Fibroblast of lung (primary cell): Measurements from ENCODE around the gene WFIKKN1.

Experiments
- EZH2 ChIP-seq: IDR thresholded peaks from 2 replicates; pipeline ENCODE4 v1.5.1; 2012; ENCODE audit warnings: low read length, control low read depth, mild to moderate bottlenecking; ENCODE audit errors: missing control alignments
- TF ChIP-seq, protein P1 (sequence below), 2 donors: IDR thresholded peaks in 1 of 2; conservative IDR thresholded peaks in 1 of 2; 1 replicate in 1 of 2; 2 replicates in 1 of 2; pipeline ENCODE4 v1.5.1; 2011 to 2012; ENCODE audit warnings: low read length in 2 of 2, control low read depth in 1 of 2, inconsistent platforms in 1 of 2, low read depth in 1 of 2, mild to moderate bottlenecking in 1 of 2

DNA sequence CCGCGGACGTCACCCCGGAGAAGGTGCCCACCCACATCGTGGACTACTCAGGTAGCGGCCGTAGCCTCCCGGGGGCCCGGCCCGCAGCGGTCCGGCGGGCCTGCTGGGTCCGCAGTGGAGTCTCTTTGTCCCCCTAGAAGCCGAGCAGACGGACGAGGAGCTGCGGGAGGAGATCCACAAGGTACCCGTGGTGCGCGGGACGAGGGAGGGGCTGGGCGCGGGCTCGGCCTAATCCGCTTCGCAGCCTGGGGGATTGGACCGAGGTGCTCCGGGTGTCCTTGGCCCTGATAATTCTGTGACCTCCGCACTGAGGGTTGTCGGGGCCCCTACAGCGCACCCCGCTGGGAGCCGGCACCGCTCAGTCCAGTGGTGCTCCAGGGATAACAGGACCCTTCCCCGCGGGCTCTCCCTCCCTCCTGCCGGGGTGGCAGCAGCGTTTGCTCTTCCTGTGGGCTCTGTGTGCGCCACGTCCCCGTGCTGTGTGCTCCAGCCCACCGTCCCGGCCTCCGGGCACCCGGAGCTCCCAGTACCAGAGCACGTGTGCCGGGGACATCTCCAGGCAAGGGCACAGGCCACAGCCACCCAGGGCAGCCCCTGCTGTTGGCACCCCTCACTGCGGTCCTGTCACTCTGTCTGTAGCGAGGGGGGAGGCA is 37.9 kb downstream of the WFIKKN1 start:
- TF ChIP-seq, protein P1, sequence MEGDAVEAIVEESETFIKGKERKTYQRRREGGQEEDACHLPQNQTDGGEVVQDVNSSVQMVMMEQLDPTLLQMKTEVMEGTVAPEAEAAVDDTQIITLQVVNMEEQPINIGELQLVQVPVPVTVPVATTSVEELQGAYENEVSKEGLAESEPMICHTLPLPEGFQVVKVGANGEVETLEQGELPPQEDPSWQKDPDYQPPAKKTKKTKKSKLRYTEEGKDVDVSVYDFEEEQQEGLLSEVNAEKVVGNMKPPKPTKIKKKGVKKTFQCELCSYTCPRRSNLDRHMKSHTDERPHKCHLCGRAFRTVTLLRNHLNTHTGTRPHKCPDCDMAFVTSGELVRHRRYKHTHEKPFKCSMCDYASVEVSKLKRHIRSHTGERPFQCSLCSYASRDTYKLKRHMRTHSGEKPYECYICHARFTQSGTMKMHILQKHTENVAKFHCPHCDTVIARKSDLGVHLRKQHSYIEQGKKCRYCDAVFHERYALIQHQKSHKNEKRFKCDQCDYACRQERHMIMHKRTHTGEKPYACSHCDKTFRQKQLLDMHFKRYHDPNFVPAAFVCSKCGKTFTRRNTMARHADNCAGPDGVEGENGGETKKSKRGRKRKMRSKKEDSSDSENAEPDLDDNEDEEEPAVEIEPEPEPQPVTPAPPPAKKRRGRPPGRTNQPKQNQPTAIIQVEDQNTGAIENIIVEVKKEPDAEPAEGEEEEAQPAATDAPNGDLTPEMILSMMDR (conservative IDR thresholded peaks at IDR 0.05 in 1 of 2, IDR thresholded peaks at IDR 0.05 in 1 of 2; ENCODE audit: low read depth in 1 of 2, low read length in 2 of 2) = no peak
- no peak for TF ChIP-seq EZH2
